GM12873 (cell line): Measurements from ENCODE around the gene FSTL5.

ENCODE experiments used
- CTCF ChIP-seq: IDR thresholded peaks from 2 replicates; pipeline ENCODE4 v1.5.1; 2012; ENCODE audit warnings: low read depth, mild to moderate bottlenecking, moderate library complexity, low read length, control low read depth; ENCODE audit not compliant: insufficient read depth; ENCODE audit errors: missing control alignments

FSTL5 gene

GRCh38 chr4:161650812-161651211 is 513.0 kb downstream of the FSTL5 start:
- no peak for TF ChIP-seq CTCF

GRCh38 chr4:161647757-161648156 is 516.0 kb downstream of the FSTL5 start:
- TF ChIP-seq CTCF, result no peak

- TF ChIP-seq CTCF, result no peak
Measured at GRCh38 chr4:161642708-161643107, 521.1 kb downstream of the FSTL5 start.

- no peak for TF ChIP-seq CTCF
Measured at GRCh38 chr4:161629694-161630441, 533.9 kb downstream of the FSTL5 start.

- no peak for TF ChIP-seq CTCF
Measured at GRCh38 chr4:161604516-161605300, 559.1 kb downstream of the FSTL5 start.

DNA sequence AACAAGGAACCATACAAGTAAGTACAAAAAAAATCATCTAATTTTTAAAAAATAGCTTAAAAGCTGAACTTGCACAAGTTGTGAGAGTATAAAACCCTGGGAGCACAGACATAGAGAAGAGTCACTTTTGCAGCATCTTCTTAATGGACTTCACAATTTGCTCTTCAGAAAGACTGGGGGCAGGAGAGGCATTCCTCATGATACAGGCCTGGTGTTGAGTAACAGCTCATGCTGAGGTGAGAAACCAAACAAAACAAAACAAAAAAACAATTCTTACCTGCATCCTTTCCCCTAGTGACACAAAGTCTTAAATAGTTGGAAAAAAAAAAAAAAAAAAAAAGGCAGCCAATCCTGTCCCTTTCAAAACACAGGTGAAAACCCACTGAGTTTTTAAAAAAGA is 562.8 kb downstream of the FSTL5 start:
- TF ChIP-seq CTCF, result no peak

DNA sequence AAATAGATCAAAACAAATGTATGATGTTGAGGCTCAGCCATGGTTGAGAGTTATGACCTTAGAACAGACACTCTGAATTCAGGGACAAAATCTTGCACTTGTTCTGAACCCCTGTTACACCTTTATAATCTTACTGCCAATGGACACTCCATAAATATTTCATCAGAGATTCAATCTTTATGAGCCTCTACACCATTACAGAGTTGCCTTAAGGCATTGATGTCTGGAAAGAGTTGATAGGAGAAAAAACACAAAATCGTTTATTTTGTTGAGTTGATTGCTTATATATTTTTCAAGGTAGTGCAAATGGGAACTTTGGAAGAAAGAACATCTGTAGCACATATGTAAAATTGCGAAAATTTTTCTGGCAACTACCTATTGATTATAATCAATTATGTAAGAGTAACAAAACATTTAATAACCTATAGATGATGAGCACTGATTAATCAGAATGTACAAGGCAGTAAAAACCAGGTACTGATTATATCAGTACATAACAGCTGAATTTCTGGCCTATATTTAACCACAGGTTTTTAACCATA is 568.5 kb downstream of the FSTL5 start:
- no peak for TF ChIP-seq CTCF
